Measurements from ENCODE around the gene FN1.
"Not testable (repeated sequence)": the region's sequence is repeated elsewhere in the genome, so short reads cannot be mapped to it uniquely, and the experiment has no call there.

The FN1 gene

DNA sequence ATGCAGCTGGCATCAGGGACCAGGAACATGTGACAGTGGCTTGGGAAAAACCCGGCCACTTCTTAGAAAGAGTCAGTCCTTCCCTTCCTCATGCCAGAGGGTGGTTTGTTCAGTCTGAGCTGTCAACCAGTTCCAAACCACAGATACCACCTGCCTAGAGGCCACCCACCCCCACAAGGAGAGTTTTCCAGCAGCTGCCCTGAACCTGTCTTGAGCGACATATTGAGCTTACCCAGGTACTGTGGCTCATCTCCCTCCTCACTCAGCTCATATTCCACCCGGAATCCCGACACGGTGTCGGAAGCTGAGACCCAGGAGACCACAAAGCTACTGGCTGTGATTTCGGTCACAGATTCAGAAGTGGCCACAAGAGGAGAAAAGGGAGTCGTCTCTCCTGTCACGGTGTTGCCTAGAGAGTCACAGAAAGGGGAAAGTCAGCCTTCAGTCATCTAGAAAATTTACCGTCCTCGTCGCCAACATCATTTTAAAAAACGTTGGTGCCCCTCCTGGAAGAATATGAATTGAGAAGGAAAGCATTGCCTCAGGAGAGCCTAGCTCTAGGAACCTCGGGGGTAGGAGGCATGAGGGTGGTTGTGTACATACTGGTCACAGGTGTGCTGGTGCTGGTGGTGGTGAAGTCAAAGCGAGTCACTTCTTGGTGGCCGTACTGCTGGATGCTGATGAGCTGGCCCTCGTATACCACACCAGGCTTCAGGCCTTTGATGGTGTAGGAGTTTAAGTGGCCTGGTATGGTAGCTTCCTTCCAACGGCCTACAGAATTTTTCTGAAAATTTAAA lies 26.3 kb downstream of the FN1 start:
- TF ChIP-seq, protein P1, sequence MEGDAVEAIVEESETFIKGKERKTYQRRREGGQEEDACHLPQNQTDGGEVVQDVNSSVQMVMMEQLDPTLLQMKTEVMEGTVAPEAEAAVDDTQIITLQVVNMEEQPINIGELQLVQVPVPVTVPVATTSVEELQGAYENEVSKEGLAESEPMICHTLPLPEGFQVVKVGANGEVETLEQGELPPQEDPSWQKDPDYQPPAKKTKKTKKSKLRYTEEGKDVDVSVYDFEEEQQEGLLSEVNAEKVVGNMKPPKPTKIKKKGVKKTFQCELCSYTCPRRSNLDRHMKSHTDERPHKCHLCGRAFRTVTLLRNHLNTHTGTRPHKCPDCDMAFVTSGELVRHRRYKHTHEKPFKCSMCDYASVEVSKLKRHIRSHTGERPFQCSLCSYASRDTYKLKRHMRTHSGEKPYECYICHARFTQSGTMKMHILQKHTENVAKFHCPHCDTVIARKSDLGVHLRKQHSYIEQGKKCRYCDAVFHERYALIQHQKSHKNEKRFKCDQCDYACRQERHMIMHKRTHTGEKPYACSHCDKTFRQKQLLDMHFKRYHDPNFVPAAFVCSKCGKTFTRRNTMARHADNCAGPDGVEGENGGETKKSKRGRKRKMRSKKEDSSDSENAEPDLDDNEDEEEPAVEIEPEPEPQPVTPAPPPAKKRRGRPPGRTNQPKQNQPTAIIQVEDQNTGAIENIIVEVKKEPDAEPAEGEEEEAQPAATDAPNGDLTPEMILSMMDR (conservative IDR thresholded peaks at IDR 0.05) = no peak
- no peak for TF ChIP-seq ZFX (IDR thresholded peaks at IDR 0.05)

DNA sequence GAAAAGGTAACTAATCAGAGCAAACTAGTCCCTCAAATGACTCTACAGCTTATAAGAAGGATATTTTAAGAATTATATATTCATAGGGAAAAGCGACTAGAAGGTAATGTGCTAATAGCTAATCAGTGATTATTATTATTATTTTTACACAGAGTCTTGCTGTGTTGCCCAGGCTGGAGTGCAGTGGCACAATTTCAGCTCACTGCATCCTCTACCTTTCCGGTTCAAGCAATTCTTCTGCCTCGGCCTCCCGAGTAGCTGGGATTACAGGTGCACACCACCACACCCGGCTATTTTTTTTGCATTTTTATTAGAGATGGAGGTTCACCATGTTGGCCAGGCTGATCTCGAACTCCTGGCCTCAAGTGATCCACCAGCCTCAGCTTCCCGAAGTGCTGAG lies 27.4 kb downstream of the FN1 start:
- not testable (repeated sequence) for H3K27ac ChIP-seq

More for the DNA sequence above, 26.3 kb downstream of the FN1 start:
- no peak overlapping the region for H3K27ac ChIP-seq

DNA sequence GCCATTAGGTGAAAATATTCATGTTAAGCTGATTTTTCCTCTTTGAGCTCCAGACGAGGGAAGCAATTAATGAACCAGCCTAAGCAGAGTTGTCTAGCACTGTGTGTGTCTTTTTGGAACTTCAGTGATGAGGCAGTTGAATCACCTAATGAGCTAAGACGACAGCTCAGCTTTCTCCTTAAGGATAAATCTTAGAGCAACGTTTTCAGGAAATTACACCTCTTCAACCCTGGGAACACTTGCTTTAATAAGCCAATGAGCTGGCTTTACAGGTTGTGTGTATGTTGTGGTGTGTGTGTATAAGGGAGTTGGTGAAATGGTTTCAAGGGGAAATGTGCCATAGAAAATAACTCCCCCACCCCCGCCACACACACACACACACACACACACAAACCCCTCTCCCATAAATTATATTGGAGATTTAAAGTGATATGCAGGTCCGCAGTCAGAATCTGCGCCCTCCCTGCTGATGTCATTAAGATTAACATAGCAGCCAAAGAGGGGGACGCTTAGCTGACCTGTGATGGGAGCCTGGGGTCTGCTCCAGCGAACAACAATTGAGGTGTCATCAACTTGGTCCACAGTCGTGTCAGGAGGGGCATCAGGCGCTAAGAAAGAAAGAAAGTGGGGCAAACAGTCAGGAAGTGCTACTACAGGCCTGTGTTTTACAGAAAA lies 28.1 kb downstream of the FN1 start:
- TF ChIP-seq, protein P1 (conservative IDR thresholded peaks at IDR 0.05) = no peak
- TF ChIP-seq ZFX (IDR thresholded peaks at IDR 0.05) = no peak
- H3K27ac ChIP-seq = no peak overlapping the region

DNA sequence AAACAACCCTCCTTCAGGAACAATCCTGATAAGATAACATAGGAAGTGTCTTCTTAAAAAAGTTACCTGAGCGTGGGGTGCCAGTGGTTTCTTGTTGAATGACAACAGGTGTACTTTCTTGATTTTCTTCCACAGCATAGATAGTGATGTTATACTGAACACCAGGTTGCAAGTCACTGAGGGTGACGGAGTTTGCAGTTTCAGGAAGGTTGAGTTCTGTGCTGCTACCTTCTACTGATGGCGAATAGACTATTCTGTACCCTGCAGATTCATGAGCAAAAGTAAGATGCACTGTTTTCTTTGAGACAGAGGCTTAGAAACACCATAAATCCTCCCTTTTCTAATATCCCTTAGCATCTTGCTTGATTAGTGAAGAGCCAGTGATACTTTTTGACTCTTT lies 28.8 kb downstream of the FN1 start:
- TF ChIP-seq, protein P1 (conservative IDR thresholded peaks at IDR 0.05) = no peak
- TF ChIP-seq ZFX (IDR thresholded peaks at IDR 0.05) = no peak
- H3K27ac ChIP-seq = no peak overlapping the region

DNA sequence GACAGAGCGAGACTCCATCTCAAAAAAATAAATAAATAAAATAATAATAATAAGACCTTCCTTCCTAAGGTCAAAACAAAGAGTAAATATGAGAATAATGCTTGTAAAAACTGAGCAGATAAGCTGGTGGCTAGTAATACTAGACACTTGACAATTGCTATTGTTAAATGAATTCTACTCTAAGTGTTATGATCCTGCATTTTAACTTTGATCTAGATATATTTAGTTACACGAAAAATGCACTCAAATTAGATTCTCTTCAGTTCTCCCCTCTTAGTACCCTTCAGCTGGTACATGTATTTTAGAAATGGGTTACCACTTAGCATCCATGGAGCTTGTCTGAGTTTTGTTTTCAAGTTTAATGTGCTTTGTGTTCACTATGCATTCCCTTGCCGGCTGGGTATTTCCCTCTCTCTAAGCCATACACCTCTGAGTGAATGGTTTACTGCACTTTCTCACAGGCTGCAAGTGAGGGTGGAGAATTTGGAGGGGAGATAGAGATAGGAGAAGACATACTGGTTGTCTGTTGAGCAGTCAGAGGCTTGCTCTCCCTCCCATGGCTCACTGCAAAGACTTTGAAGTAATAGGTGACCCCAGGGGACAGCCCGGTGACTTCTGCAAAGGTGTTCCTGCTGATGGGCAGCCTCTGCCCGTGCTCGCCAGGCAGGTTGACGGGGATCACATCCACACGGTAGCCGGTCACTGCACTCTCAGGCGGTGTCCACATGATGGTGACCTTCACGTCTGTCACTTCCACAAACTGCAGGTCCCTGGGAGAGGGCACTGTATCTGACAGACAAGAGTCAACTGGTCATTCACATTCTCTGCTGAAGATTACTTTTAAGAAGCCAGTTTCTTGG lies 29.9 kb downstream of the FN1 start:
- no peak overlapping the region for H3K27ac ChIP-seq
- TF ChIP-seq ZFX (IDR thresholded peaks at IDR 0.05) = no peak
- TF ChIP-seq, protein P1 (conservative IDR thresholded peaks at IDR 0.05) = no peak

DNA sequence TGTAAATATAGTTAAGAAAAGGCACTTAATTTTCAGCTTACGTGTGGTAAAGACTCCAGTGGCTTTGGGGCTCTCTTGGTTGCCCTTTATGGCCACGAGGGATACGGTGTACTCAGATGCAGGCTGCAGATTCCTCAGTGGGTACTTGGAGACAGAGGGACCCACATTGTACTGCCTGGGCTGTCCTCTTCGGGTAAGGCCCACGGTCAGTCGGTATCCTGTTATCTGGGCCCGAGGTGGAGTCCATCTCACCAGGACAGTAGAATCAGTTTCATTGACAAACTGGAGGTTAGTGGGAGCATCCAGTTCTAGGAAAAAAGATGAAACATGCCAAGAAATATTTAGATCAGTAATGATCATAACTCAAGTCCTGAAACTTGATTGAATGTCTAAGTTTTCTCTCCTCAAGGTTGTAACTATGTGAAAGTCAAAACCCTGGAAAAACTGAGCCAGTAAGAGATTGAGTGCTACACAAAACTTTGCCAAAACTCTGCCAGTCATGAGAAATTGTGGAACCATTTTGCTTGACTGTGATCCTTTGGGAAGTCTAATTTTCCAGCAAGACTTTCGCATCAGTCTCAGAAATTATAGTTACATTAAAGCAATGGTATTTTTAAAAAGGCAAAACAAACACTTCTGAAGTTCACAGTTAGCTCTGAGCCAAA lies 31.4 kb downstream of the FN1 start:
- H3K27ac ChIP-seq = no peak overlapping the region
- TF ChIP-seq, protein P1 (conservative IDR thresholded peaks at IDR 0.05) = no peak
- no peak for TF ChIP-seq ZFX (IDR thresholded peaks at IDR 0.05)

Measured in C4-2B (cell line).